Measurements from ENCODE around the gene PTPRK. TPM values are rescaled to one million over a fixed set of nuclear protein-coding genes. Genes with fewer than 3 reads are reported as not detected.

The PTPRK gene
- total RNA-seq, 1 experiment from 2014 or later: 89.3 TPM

- intact Hi-C loops (cut with micrococcal nuclease; ENCODE audit: unreplicated experiment): no loop called here
- peaks cover 13% of the 10 kb centered on the region for H3K4me1 ChIP-seq (replicated peaks; ENCODE audit: insufficient read depth)
- BruUV-seq (replicated peaks): no TSS peak
These were observed 12.4 kb upstream of the PTPRK start for GRCh38 chr6:128532827-128533226.

GRCh38 chr6:128532136-128532535 lies 11.7 kb upstream of the PTPRK start:
- Histone ChIP-seq H3K4me2 (no peak overlapping the region), H3K9me2 (ENCODE audit: insufficient read depth) (no peaks in the 10 kb centered on the region; the same call in 1 of the 2 replicates), H3K27me3 (ENCODE audit: insufficient read depth, low read depth) (no peaks in the 10 kb centered on the region), H3K36me3 (ENCODE audit: low read depth) (no peaks in the 10 kb centered on the region), H3F3A (ENCODE audit: insufficient read depth, low read depth) (no peaks in the 10 kb centered on the region; the same call in 1 of the 2 replicates), H3K27ac (no peak overlapping the region), H2AFZ (0 out of 2 replicates have a peak overlapping the region, but pooled peaks have one; percentile 40), H3K4me1 (replicated peaks; ENCODE audit: insufficient read depth) (peaks cover 20% of the 10 kb centered on the region), H3K4me3 (no peak overlapping the region), H3K79me2 (ENCODE audit: low read depth) (no peaks in the 10 kb centered on the region), H3K9me3 (ENCODE audit: insufficient read depth, low read depth) (0 out of 2 replicates have a peak, but pooled peaks cover 5% of the 10 kb centered on the region), H4K20me1 (ENCODE audit: insufficient read depth) (no peaks in the 10 kb centered on the region)
- no TSS peak for BruUV-seq (replicated peaks)
- intact Hi-C loops (cut with micrococcal nuclease; ENCODE audit: unreplicated experiment): no loop called here
- ChIA-PET CTCF (no interaction called here), POLR2A (ENCODE audit: unreplicated experiment) (no interaction called here)
- no peak for TF ChIP-seq CTCF (conservative IDR thresholded peaks at IDR 0.05)
- no peak for TF ChIP-seq EZH2 (IDR thresholded peaks at IDR 0.05; ENCODE audit: low read depth)
- DNase-seq: no peak

More at GRCh38 chr6:128532827-128533226, 12.4 kb upstream of the PTPRK start:
- Histone ChIP-seq H4K20me1 (ENCODE audit: insufficient read depth) (no peaks in the 10 kb centered on the region), H3K27me3 (ENCODE audit: insufficient read depth, low read depth) (no peaks in the 10 kb centered on the region), H3K4me3 (no peak overlapping the region), H3K4me2 (no peak overlapping the region), H3K9me3 (ENCODE audit: insufficient read depth, low read depth) (0 out of 2 replicates have a peak, but pooled peaks cover 1% of the 10 kb centered on the region), H3F3A (ENCODE audit: insufficient read depth, low read depth) (no peaks in the 10 kb centered on the region), H3K79me2 (ENCODE audit: low read depth) (no peaks in the 10 kb centered on the region), H3K36me3 (ENCODE audit: low read depth) (no peaks in the 10 kb centered on the region), H2AFZ (peak overlapping the region; percentile 40; the same call in 1 of the 2 replicates), H3K9me2 (ENCODE audit: insufficient read depth) (no peaks in the 10 kb centered on the region; the same call in 1 of the 2 replicates), H3K27ac (no peak overlapping the region)
- no peak for DNase-seq
- no peak for TF ChIP-seq EZH2 (IDR thresholded peaks at IDR 0.05; ENCODE audit: low read depth)
- TF ChIP-seq CTCF (conservative IDR thresholded peaks at IDR 0.05): no peak
- ChIA-PET CTCF (no interaction called here), POLR2A (ENCODE audit: unreplicated experiment) (no interaction called here)

GRCh38 chr6:128531696-128532095 lies 11.3 kb upstream of the PTPRK start:
- H3K36me3 ChIP-seq (ENCODE audit: low read depth): no peaks in the 10 kb centered on the region
- H3F3A ChIP-seq (ENCODE audit: insufficient read depth, low read depth): no peaks in the 10 kb centered on the region; the same call in 1 of the 2 replicates
- no peak for DNase-seq
- TF ChIP-seq EZH2 (IDR thresholded peaks at IDR 0.05; ENCODE audit: low read depth) (no peak), CTCF (conservative IDR thresholded peaks at IDR 0.05) (no peak)
- H3K27ac ChIP-seq: no peak overlapping the region
- ChIA-PET POLR2A (ENCODE audit: unreplicated experiment) (interaction anchor here (0.7 kb wide), 1 partner anchor 53 kb away, joined by 9 read pairs; no protein-coding TSS in a partner anchor), CTCF (no interaction called here)
- H3K4me1 ChIP-seq (replicated peaks; ENCODE audit: insufficient read depth): peaks cover 24% of the 10 kb centered on the region
- 0 out of 2 replicates have a peak, but pooled peaks cover 5% of the 10 kb centered on the region for H3K9me3 ChIP-seq (ENCODE audit: insufficient read depth, low read depth)
- no TSS peak for BruUV-seq (replicated peaks)
- intact Hi-C loops (cut with micrococcal nuclease; ENCODE audit: unreplicated experiment): no loop called here
- no peaks in the 10 kb centered on the region for H3K79me2 ChIP-seq (ENCODE audit: low read depth)
- no peak overlapping the region for H3K4me2 ChIP-seq
- no peaks in the 10 kb centered on the region for H3K9me2 ChIP-seq (ENCODE audit: insufficient read depth)
- H3K27me3 ChIP-seq (ENCODE audit: insufficient read depth, low read depth): no peaks in the 10 kb centered on the region
- H2AFZ ChIP-seq: no peak overlapping the region
- no peaks in the 10 kb centered on the region for H4K20me1 ChIP-seq (ENCODE audit: insufficient read depth)
- no peak overlapping the region for H3K4me3 ChIP-seq
